CD4-positive, alpha-beta T cell treated with Interleukin-6 at 100 ng/mL for 8 hours (primary cell): ENCODE results near the gene WFDC2.

Source experiments
- DNase-seq: peaks from one replicate; pipeline ENCODE4 v3.0.0-alpha.2; 2020; ENCODE audit warnings: mixed read lengths, low spot score

The WFDC2 gene

GRCh38 chr20:45497971-45498494, 28.5 kb downstream of the WFDC2 start:
- no peak for DNase-seq

DNA sequence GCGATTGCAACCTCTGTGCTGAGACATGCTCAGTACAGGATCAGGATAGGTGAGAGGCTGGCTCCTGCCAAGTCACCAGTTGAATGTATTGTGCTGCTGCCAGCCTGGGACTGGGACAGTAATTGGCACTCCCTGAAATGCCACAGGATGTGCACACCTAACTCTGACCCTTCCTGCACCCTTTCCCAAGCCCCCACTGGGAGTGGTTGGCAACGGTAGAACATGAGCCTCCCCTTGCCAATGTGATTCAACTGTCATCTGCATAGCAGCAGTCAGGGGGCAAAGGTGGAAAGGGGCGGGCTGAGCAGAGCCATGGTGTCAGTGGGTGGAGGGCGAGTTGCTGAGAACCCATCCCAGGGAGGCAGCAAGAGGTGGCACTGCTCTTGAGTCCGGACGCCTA, 30.5 kb downstream of the WFDC2 start:
- no peak for DNase-seq

- no peak for DNase-seq
Observed at GRCh38 chr20:45501600-45501999, 32.0 kb downstream of the WFDC2 start.

DNA sequence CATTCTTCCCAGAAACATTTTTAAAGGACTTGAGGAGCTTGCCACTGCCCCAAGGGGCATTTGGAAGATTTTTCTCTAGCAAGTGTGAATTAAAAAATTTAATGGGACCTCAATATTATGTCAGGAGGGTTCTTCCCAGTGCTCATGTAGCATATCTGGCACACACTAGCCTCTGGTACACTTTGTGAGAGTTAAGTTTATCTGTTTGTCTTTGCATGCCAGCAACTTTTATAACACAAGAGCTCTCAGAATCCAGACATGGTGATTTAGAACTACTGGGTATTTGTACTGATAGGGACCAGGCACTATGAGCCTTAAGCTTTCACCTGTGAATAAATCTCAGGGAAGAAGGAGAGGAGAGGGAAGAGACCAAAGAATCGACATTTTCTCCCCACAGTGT, 33.0 kb downstream of the WFDC2 start:
- no peak for DNase-seq

GRCh38 chr20:45503403-45503802, 33.9 kb downstream of the WFDC2 start:
- no peak for DNase-seq

GRCh38 chr20:45506398-45506797, 36.8 kb downstream of the WFDC2 start:
- DNase-seq = no peak

- no peak for DNase-seq
Observed at GRCh38 chr20:45507011-45507820, 37.7 kb downstream of the WFDC2 start.

GRCh38 chr20:45508068-45508886, 38.7 kb downstream of the WFDC2 start:
- no peak for DNase-seq

- DNase-seq = no peak
Observed at GRCh38 chr20:45509091-45509490, 39.5 kb downstream of the WFDC2 start.

DNA sequence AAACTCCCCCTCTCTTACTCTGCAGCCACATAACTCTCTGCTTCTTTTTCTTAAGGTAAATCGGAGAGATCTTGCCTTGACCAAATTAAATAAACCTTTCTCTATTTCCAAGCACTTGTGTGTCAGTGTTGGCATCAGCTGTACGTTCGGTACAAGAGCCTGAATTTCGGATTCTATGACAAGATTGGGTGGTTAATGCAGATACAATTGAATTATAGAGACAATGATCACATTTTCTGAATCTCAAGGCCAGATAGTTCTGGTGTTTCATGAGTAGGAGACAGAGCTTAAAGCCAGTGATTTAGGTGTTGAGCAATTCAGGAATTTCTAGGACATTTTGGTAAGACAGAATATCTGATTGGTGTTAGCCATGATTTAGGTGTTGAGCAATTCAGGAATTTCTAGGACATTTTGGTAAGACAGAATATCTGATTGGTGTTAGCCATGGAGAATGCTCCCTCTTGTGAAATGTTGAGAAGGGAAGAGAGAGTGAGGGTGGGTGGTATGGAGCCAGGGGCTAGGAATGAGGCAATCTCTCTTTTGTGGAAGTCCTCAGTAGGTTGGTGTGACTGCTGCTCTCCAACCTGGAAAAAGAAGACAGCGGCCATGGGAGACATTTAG, 40.8 kb downstream of the WFDC2 start:
- no peak for DNase-seq

DNA sequence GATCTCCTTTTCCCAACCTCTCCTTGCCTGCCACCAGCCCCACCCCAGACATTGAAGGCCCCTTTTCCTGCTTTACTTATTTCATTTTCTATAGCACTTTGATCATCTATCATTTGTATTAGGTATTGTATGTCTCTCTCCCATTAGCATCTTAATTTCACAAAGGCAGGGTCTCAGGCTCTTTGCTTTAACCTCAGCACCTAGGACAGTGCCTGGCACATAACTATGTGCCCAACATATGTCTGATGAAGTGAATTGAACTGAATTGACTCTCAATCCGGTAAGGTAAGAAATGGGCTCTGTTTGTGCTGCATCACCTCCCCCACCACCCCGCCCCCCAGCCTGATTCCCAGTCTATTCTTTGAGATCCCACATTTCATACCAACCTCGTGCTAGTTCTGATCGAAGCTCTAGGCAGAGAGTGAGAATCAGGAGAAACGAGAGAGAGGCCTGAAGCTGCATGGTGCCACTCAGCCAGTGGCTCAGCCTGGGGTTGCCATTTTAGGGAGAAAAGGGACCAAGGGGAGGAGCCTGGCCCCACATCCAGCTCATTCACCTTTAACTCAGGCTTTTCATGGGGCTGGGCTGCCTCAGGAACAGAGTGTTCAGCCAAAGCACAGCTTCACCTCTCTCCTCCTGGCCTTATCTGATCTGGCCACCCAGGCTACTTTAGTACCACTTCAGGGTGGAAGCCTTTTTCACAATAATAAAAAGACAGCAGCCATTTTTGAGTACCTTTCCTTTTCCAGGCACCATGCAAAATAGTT, 45.8 kb downstream of the WFDC2 start, which contains the start of gene SPINT3:
TSS of gene SPINT3 (minus strand) at position 476 of the 767 bp plus-strand sequence. CDS start at position 462, 14 bp downstream.
- DNase-seq = no peak

- DNase-seq = no peak
Observed at GRCh38 chr20:45518282-45518681, 48.7 kb downstream of the WFDC2 start.

DNA sequence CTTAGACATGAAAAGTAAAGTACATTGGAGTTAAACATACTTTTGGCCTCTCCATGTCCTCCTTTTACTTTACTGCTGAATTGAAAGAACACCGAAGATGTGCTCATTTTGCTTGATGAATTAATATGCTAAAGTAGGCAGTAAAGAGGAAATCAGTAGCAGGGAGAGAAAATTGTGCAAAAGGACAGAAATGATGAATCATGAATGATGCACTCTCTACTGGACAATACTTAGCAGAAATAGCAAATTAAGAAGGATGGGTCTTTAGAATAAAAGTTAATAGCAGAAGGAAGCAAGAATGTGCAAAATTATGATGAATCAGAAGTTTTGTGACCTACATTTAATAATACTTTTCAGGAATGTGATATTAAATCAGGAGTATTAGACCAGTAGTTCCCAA, 54.3 kb downstream of the WFDC2 start:
- DNase-seq = no peak

DNA sequence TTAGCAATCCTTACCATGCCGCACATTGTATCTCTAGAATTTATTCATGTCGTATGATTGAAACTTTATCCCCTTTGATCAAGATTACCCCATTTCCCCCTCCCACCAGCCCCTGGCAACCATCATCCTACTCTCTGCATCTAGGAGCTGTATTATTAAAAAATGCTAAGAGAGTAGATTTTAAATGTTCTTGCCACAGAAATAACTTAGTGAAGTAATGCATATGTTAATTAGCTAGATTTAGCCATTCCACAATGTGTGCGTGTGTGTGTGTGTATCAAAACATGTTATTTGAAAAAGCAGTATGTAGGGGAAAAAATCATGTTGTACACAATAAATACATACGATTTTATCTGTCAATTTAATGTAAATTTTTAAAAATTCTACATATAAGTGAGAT, 57.7 kb downstream of the WFDC2 start:
- DNase-seq = no peak
